NCI-H2107 treated with DMSO at 0.1 percent for 48 hours (cell line): Measurements from ENCODE around the gene PLPPR3.
"Not testable (repeated sequence)": the region's sequence is repeated elsewhere in the genome, so short reads cannot be mapped to it uniquely, and the experiment has no call there.

ENCODE experiments used
- DNase-seq: peaks from one replicate; lab custom pipeline; 2025; ENCODE audit not compliant: unreplicated experiment; lab: John Stamatoyannopoulos, UW

PLPPR3 gene

DNA sequence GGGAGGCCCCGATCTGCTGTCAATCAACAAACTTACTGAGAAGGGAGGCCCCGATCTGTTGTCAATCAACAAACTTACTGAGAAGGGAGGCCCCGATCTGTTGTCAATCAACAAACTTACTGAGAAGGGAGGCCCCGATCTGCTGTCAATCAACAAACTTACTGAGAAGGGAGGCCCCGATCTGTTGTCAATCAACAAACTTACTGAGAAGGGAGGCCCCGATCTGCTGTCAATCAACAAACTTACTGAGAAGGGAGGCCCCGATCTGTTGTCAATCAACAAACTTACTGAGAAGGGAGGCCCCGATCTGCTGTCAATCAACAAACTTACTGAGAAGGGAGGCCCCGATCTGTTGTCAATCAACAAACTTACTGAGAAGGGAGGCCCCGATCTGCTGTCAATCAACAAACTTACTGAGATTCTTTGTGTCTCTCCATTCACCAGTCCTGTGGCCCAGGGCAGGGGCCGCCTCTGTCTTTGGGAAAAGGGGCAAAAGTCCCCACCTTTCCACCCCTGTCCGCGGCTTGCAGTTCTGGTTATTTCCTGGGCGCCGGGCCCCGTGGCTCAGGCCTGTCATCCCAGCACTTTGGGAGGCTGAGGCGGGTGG, 32.0 kb upstream of the PLPPR3 start:
- not testable (repeated sequence) for DNase-seq

DNA sequence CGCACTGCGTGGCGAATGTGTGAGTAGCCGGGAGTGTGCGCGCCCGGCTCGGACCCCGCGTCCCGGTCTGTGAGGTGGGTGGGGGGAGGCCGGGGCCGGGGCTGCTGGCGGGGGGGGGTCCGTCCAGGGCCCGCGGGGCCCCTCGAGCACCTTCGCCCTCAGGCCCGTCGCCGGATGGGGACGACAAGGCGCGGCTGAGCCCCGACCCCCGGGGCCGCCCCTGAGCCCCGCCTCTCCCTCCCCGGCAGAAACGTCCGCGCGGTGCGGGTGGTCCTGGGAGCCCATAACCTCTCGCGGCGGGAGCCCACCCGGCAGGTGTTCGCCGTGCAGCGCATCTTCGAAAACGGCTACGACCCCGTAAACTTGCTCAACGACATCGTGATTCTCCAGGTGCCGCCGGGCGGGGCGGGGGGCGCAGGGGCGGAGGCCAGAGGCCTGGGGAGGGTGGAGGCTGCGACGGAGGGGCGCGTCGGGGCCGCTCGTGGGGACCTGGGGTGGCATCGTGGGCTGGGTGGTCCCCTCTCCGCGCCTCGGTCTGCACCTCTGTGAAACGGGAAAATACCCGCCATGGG, 31.3 kb upstream of the PLPPR3 start:
- DNase-seq: no peak

DNA sequence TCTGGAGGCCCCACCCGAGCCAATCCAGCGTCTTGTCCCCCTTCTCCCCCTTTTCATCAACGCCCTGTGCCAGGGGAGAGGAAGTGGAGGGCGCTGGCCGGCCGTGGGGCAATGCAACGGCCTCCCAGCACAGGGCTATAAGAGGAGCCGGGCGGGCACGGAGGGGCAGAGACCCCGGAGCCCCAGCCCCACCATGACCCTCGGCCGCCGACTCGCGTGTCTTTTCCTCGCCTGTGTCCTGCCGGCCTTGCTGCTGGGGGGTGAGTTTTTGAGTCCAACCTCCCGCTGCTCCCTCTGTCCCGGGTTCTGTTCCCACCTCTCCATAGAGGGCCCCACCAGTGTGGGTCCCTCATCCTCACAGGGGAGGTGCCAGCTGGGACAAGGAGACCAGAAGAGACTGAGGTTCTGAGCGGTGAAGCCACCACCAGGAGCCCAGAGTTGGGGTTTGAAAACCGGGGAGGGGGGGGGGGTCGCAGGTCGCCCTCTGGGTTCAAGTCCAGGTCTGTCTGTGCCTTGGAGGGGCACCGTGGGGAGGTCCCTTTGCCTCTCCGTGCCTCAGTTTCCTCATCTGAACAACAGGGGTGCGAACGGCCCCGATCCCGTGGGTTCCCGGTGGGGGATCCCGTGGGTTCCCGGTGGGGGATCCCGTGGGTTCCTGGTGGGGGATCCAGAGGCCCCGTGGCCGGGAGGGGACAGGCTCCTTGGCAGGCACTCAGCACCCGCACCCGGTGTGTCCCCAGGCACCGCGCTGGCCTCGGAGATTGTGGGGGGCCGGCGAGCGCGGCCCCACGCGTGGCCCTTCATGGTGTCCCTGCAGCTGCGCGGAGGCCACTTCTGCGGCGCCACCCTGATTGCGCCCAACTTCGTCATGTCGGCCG, 30.6 kb upstream of the PLPPR3 start, which contains the start of gene ELANE:
Gene ELANE (plus strand): TSS at position 168 of the 878 bp plus-strand sequence. CDS start 26 bp downstream, at position 194.
- DNase-seq: no peak

DNA sequence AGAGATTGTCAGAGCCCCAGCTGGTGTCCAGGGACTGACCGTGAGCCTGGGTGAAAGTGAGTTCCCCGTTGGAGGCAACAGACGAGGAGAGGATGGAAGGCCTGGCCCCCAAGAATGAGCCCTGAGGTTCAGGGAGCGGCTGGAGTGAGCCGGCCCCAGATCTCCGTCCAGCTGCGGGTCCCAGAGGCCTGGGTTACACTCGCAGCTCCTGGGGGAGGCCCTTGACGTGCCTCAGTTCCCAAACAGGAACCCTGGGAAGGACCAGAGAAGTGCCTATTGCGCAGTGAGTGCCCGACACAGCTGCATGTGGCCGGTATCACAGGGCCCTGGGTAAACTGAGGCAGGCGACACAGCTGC, 29.2 kb upstream of the PLPPR3 start:
- no peak for DNase-seq

DNA sequence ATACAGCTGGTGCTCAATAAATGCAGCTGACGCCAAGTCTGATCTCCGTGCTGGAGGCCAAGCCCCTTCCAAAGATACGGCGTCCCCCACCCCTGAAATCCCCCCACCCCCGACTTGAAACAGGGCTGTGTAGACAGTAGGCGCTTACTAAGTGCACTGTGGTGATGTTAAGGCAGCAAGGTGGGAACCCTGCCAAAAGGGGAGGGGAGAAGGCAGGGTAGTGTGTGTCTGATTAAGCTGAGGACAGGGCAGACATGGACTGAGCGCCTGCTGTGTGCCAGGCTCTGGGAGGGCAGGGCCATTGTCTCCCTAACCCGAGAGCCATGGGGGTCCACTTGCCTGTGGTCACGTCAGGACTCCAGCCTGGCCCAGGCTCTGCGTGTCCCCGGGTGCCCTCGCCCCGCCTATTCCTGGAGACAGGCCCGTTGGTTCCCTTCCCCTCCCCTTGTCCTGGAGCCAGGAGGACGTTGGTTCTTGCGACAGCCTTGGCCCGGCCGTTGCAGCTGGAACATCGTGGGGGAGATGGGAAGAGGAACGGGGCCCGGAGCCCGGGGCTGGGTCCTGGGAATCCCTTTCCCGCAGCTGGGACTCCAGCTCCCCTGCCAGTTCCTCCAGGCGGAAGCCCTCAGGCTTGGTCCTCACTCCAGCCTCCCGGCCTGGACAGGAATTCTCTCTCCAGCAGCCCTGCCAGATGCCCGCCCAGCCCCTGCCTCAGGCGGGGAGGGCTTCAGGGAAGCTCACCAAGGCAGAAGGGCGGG, 28.6 kb upstream of the PLPPR3 start:
- DNase-seq: no peak

DNA sequence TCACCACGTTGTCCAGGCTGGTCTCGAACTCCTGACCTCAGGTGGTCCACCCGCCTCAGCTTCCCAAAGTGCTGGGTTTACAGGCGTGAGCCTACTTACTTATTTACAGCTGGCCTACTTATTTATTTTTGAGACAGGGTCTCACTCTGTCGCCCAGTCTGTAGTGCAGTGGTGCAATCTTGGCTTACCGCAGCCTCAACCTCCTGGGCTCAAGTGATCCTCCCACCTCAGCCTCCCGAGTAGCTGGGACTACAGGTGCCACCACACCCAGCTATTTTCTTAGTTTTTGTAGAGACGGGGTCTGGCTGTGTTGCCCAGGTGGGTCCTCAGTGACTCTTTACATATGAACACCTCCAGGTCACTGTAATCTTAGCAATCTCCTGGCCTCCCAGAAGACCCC, 27.4 kb upstream of the PLPPR3 start:
- not testable (repeated sequence) for DNase-seq

DNA sequence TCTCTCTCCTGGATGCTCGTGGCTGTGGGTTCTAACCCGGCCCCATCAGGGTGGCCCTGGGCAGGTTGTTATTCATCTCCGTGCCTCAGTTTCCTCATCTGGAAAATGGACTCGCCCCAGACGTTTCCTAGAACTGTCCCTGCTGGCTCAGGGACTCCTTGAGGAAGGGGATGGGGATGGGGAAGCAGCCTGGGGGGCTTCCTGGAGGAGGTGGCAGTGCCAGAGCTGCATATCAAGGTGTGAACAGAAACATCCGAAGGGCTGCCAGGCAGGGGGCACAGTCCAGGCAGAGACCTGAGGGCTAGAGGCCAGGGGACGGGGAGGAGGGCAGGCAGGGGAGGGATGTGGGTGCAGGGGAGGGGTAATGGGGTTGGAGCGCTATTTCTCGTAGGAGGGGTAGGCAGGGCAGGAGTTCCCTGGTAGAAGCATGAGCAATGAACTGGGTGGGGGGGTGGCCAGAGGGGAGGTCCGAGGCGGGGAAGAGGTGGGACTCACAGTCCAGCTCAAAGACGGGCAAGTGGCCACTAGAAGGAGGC, 26.7 kb upstream of the PLPPR3 start:
- no peak for DNase-seq

DNA sequence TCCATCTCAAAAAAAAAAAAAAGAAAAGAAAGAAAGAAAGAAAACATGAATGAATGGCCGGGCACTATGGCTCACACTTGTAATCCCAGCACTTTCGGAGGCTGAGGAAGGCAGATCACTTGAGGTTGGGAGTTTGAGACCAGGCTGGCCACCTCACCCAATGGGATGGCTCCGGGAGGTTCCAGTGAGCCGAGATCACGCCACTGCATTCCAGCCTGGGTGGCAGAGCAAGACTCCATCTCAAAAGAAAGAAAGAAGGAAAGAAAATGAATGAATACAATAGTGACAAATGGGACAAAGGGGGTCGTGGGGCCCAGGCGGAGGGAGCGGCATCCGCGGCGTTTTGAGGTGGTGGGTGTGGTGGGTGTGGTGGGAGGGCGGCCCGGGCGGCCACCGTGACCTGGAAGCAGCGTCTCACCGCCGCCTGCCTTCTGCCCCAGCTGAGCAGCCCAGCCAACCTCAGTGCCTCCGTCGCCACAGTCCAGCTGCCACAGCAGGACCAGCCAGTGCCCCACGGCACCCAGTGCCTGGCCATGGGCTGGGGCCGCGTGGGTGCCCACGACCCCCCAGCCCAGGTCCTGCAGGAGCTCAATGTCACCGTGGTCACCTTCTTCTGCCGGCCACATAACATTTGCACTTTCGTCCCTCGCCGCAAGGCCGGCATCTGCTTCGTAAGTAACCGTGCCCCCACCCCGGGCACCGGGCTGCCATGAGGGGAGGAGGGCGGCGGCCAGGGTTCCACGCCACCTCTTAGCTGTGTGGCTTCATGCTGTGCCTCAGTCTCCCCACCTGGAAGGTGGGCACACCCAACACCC, 24.2 kb upstream of the PLPPR3 start:
- DNase-seq: no peak

DNA sequence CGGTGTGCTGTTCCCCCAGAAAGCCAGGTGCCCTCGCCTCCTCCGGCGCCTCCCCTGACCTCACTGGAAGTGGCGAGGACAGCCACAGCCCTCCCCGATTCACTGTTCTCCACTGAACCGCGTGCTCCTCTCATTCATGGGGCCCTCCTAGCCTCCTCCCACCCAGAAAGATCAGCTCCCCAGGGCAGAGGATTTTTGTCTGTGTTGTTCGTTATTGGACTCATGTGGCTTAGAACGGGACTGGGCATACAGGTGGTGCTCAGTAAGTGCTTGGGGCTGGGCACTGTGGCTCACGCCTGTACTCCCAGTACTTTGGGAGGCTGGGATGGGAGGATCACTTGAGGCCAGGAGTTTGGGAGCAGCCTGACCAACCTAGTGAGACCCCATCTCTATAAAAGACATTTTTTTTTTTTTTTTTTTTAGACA, 22.8 kb upstream of the PLPPR3 start:
- DNase-seq: no peak

DNA sequence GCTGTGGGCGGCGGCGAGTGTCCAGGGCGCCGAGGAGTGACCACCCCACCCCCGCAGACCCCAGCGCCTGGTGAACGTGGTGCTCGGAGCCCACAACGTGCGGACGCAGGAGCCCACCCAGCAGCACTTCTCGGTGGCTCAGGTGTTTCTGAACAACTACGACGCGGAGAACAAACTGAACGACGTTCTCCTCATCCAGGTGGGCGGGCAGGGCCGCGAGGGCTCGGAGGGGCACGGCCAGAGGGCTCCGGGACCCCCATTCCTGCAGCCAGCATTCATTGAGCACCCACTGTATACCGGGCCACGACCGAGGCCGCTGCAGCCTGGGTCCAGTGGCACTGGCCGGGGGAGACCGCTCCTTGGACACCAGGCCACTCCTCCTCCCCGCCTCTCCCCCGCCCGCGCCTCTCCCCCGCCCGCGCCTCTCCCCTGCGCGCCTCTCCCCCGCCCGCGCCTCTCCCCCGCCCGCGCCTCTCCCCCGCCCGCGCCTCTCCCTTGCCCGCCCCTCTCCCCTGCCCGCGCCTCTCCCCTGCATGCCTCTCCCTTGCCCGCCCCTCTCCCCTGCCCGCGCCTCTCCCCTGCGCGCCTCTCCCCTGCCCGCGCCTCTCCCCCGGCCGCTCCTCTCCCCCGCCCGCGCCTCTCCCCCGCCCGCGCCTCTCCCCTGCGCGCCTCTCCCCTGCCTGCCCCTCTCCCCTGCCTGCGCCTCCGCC, 22.2 kb upstream of the PLPPR3 start:
- no peak for DNase-seq

DNA sequence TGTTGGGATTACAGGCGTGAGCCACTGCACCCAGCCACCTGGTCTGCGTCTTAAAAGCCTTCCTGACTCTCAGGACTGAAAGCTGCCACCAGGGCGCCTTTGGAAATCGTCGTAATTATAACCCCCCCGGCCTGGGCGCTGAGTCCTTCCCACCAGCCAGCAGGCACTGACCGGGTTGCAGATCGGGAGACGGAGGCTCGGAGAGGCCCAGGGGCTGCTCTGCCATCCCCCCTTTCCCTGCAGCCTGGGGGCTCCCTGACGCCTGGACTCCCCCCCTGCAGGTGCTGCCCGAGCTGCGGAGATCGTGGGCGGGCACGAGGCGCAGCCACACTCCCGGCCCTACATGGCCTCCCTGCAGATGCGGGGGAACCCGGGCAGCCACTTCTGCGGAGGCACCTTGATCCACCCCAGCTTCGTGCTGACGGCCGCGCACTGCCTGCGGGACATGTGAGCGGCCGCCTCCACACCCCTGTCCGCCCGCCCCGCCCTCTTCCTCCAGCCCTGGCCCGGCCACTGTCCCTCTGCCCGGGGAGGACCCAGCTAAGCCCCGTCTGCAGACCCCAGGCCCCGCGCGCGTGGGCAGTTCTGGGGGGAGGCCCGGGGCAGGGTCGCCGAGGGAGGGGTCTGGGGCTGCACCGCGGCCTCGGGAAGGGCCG, 21.6 kb upstream of the PLPPR3 start:
- DNase-seq: no peak

DNA sequence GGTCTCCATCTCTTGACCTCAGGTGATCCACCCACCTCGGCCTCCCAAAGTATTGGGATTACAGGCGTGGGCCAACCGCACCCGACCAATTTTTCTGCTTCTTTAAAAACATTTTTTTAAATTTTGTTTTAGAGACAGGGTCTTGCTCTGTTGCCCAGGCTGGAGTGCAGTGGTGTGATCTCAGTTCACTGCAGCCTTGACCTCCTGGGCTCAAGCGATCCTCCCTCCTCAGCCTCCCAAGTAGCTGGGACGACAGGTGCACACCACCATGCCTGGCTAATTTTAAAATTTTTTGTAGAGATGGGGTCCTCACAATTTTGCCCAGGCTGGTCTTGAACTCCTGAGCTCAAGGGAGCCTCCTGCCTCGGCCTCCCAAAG, 21.0 kb upstream of the PLPPR3 start:
- not testable (repeated sequence) for DNase-seq

DNA sequence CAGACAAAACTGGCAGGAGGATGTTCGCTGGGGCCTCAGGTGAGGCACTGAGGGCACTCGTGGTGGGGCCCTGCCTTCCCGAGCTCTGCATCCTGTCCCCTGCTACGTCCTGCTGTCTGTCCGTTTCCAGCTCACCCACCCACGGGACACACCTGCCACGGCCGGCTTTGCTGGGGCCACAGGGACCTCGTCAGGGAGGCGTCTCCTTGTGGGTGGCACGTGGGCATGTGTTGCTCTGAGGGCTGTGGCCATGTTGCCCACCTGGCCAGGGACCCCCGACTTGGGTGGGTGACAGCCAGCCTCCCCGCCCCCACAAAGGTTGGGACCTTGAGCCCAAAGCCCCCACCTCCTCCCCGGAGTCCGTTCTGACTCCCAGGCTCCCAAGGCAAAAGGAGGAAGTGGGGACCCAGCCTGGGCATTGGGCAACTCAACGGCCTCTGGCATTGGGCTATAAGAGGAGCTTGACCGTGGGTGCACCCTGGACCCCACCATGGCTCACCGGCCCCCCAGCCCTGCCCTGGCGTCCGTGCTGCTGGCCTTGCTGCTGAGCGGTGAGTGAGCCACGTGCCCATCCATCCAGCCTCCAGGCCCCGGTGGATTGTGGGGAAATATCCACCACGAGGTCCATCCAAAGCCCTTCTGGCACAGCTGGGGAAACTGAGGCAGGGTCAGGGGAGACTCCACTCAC, 18.9 kb upstream of the PLPPR3 start, which contains the start of gene PRTN3:
Gene PRTN3 (plus strand): TSS at position 481 of the 688 bp plus-strand sequence. CDS start 10 bp downstream, at position 491.
- no peak for DNase-seq

DNA sequence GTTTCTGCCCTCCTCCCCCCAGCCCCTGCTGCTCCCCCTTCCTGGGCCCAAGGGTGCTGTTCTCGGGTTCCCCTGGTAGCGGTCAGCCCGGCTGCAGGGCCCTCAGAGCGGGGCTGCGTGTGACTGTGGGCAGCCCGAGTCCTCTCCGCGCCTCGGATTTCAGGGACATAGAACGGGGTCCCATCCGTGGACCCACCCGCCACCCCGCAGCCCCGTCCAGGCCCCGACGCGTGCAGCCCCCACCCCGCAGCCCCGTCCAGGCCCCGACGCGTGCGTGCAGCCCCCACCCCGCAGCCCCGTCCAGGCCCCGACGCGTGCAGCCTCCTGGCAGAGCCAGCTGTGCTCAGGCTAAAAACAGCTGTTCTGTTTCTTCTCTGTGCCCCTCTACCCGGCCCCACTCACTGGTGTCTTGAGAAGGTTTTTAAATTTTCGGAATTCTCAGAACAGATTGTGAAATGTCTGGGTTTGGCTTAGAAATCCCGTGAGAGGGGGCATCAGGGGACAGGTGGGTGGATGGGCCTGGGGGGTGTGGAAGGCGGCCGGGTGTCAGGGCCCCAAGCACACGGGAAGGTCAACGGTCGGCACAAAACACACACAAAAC, 13.6 kb upstream of the PLPPR3 start:
- no peak for DNase-seq

DNA sequence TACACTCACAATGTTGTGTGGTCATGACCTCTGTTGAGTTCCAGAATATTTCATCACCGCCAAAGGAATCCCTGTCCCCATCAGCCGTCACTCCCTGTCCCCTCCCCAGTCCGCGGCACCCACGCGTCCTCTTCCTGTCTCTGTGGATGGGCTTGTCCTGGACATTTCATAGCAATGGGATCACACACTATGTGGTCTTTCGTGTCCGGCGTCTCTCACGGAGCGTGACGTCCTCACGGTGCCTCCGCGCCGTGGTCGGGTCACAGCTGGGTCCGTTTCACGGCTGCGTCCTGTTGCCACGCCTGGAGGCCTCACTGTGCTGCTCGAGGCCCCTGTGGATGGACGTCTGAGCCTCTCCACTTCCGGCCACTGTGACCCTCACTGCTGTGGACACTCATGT, 12.5 kb upstream of the PLPPR3 start:
- DNase-seq: no peak

DNA sequence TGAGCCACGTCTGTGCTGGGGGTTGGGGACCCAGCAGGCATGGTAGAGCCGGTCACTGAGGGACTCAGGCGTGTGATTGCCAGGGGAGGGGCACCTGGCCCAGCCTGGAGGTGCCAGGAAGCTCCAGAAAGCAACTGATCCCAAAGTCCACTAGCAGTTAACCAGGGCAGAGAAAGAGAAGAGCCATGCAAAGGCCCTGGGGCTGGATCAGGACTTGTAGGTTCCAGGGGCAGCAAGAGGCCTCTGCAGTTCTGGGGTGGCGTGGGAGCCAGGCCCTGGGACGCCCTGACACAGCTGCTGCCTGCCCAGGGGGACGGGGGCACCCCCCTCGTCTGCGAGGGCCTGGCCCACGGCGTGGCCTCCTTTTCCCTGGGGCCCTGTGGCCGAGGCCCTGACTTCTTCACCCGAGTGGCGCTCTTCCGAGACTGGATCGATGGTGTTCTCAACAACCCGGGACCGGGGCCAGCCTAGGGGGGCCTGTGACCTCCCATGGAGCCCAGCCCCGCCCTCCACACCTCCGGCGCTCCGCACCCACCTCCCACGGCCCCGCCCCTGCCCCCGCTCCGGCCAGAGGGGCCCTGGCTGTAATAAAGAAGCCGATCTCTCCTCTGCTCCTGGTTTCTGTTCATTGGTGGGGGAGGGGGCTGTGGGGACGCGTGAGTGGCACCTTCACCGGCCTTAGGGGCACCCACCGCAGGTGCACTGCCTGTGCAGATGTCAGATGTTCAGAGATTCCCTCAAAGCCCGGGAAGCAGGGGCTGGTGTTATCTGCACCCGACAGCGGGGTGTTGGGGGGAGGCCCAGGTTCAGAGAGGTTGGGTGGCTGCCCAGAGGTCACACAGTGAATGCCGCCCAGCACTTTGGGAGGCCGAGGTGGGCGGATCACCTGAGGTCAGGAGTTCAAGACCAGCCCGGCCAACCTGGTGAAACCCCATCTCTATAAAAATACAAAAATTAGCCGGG, 9.9 kb upstream of the PLPPR3 start:
- no peak for DNase-seq
